ENCODE results near the gene MYH6. TPM values are rescaled to one million over a fixed set of nuclear protein-coding genes. Genes with fewer than 3 reads are reported as not detected.
"Not testable (repeated sequence)": the region's sequence is repeated elsewhere in the genome, so short reads cannot be mapped to it uniquely, and the experiment has no call there.

MYH6 gene
- total and polyA plus RNA-seq, 10 donors, result 0.35 to 0.82 (median 0.40) TPM; not detected in 6

DNA sequence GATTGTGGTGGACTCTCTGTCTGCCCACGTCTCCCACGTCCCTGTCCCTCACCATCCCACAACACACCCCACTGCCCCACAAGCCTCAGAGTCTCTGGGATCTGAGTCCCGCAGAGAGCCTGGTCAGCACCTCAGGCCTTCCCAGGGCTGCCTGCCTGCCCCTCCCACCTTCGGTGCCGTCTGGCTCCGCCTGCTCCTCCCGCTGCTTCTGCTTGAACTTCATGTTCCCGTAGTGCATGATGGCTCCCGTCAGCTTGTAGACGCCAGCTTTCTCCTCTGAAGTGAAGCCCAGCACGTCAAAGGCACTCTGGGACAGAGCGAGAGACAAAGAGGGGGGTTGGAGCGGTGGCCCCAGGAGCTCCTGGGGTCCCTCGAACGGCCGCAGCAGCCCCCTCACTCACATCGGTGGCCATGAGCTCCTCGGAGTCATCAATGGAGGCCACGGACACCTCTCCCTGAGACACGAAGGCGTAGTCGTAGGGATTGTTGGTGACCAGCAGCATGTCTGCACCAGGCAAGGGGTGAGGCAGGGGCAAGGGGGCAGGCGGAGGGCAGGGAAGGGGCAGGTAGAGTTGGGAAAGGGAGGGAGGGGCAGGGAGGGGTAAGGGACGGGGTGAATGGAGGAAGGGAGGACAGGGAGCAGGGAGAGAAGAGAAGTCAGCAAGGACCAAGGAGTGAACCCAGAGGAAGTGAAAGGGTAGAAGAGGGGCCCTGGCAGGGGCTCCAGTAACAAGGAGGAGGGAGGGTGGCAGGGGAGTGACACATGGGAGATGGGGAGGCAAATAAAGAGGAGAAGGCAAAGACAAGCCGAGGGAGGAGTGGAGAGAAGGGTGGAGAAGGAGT, 5.6 kb downstream of the MYH6 start:
- Histone ChIP-seq H3K4me3 (no peak overlapping the region), H3K27me3 (replicated peaks in 1 of 7) (peaks cover 0 to 46% (median 0%) of the 10 kb centered on the region in 7 donors), H3K27ac (no peak overlapping the region), H3K4me1 (no peaks in the 10 kb centered on the region), H3K9me3 (no peaks in the 10 kb centered on the region), H3K36me3 (no peaks in the 10 kb centered on the region)
- WGBS, 5 donors, result 68 to 84% (median 74%) methylated on average over 22 to 25 of the region's 25 CpGs
- TF ChIP-seq POLR2AphosphoS5 (IDR thresholded peaks at IDR 0.05) (no peak), POLR2A (IDR thresholded peaks at IDR 0.05) (no peak)
- TF ChIP-seq, protein P1, sequence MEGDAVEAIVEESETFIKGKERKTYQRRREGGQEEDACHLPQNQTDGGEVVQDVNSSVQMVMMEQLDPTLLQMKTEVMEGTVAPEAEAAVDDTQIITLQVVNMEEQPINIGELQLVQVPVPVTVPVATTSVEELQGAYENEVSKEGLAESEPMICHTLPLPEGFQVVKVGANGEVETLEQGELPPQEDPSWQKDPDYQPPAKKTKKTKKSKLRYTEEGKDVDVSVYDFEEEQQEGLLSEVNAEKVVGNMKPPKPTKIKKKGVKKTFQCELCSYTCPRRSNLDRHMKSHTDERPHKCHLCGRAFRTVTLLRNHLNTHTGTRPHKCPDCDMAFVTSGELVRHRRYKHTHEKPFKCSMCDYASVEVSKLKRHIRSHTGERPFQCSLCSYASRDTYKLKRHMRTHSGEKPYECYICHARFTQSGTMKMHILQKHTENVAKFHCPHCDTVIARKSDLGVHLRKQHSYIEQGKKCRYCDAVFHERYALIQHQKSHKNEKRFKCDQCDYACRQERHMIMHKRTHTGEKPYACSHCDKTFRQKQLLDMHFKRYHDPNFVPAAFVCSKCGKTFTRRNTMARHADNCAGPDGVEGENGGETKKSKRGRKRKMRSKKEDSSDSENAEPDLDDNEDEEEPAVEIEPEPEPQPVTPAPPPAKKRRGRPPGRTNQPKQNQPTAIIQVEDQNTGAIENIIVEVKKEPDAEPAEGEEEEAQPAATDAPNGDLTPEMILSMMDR (IDR thresholded peaks at IDR 0.05 in 8 of 11, conservative IDR thresholded peaks at IDR 0.05 in 3 of 11), result no peak
- DNase-seq, result no peak
- intact Hi-C loops (cut with DNase I; ENCODE audit: low total_unique reads), result no loop called here

DNA sequence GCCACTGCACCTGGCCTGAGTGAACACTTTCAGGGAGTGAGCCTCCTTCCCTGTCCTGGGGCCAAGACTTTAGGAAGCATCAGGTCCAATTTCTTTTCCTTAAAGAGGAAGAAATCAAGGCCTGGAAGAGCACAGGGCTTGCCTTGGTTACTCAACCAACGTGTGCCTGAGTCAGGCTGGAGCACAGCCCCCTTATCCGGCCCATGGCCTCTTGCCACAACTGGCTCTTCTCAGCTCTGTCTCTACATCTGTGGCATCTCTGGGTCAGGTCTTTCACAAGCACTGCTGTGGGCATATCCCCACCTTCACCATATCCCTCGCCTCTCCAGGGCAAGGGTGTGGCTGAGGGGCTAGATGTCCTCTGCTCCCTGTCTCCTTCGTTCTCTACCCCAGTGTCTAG, 6.8 kb downstream of the MYH6 start:
- no peak for TF ChIP-seq POLR2AphosphoS5 (IDR thresholded peaks at IDR 0.05)
- no peak for TF ChIP-seq POLR2A (IDR thresholded peaks at IDR 0.05)
- TF ChIP-seq, protein P1 (IDR thresholded peaks at IDR 0.05 in 8 of 11, conservative IDR thresholded peaks at IDR 0.05 in 3 of 11), result no peak
- Histone ChIP-seq H3K4me3 (no peak overlapping the region), H3K27ac (no peak overlapping the region), H3K9me3 (no peaks in the 10 kb centered on the region), H3K4me1 (no peaks in the 10 kb centered on the region), H3K36me3 (no peaks in the 10 kb centered on the region), H3K27me3 (replicated peaks in 1 of 7) (peaks cover 0 to 33% (median 0%) of the 10 kb centered on the region in 7 donors)
- 61 to 80% (median 70%) methylated on average over 4 of the region's 4 CpGs for WGBS, 5 donors
- DNase-seq, result no peak
- intact Hi-C loops (cut with DNase I; ENCODE audit: low total_unique reads), result no loop called here

DNA sequence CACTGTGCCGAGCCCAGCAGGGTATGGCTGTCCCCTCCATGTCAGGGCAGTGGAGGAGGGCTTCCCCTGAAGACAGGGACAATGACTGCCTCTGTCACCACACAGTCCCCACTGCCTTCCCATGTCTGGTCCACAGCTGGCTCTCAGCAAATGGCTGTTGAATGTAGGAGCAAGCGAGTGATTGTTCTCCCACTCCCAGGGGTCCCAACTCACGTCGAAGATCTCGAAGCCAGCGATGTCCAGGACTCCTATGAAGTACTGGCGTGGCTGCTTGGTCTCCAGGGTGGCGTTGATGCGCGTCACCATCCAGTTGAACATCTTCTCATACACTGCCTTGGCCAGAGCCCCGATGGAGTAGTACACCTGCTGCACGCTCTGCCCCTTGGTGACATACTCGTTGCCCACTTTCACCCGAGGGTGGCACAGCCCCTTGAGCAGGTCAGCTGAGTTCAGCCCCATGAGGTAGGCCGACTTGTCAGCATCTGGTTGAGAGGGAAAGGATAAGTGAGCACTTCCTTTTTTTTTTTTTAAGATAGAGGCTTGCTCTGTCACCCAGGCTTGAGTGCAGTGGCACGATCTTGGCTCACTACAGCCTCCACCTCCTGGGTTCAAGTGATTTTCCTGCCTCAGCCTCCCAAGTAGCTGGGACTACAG, 7.5 kb downstream of the MYH6 start:
- intact Hi-C loops (cut with DNase I; ENCODE audit: low total_unique reads); H3K36me3 ChIP-seq; H3K27ac ChIP-seq; DNase-seq; H3K4me3 ChIP-seq; H3K4me1 ChIP-seq; H3K9me3 ChIP-seq: not testable (repeated sequence)
- 72 to 81% (median 77%) methylated on average over 12 to 16 of the region's 16 CpGs for WGBS, 5 donors
- H3K27me3 ChIP-seq (replicated peaks in 1 of 7), result peaks cover 0 to 27% (median 0%) of the 10 kb centered on the region in 7 donors

DNA sequence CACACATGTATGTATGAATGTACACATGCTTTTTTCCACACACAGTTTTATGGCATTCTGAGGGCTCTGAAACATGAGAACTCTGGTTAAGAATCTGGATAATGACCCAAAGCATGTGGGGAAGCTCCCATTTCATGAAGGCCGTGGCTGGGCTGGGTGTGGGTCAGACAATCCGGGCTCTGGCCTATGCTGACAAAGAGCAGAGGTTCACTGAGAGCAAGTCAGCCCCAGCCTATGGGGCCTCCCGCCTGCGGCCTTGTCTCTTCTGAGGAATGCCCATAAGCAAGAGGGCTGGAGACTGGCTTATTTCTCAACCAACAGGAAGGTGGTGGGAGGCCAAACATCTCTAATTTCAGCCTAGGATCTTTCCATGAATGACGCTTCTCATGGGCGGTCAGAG, 8.5 kb downstream of the MYH6 start:
- Histone ChIP-seq H3K4me3 (no peak overlapping the region), H3K36me3 (no peaks in the 10 kb centered on the region), H3K27me3 (replicated peaks in 1 of 7) (peaks cover 0 to 16% (median 0%) of the 10 kb centered on the region in 7 donors), H3K27ac (no peak overlapping the region), H3K4me1 (no peaks in the 10 kb centered on the region), H3K9me3 (no peaks in the 10 kb centered on the region)
- 78 to 91% (median 85%) methylated on average over 6 of the region's 6 CpGs for WGBS, 5 donors
- DNase-seq, result no peak
- intact Hi-C loops (cut with DNase I; ENCODE audit: low total_unique reads), result no loop called here
- TF ChIP-seq, protein P1 (IDR thresholded peaks at IDR 0.05 in 8 of 11, conservative IDR thresholded peaks at IDR 0.05 in 3 of 11), result no peak
- TF ChIP-seq POLR2AphosphoS5 (IDR thresholded peaks at IDR 0.05) (no peak), POLR2A (IDR thresholded peaks at IDR 0.05) (no peak)

Measured in spleen (tissue), 11 donors.